IMR-90 (cell line): Measurements from ENCODE around the gene NSA2. TPM values are rescaled to one million over a fixed set of nuclear protein-coding genes. Genes with fewer than 3 reads are reported as not detected.

ENCODE experiments used
- ATAC-seq: fragments of 200-7000 bp; cut with Tn5 transposase; 2 replicates; pipeline ENCODE4 v1.9.1; 2020; ENCODE audit warnings: low read depth, mild to moderate bottlenecking, moderate library complexity
- BruUV-seq: library from RNA; stranded (reverse); fragments of 400-500 nt; replicated peaks from 2 replicates; lab custom pipeline; 2021; lab: Mats Ljungman, UMichigan
- CTCF ChIA-PET: fragments of 300-600 bp; formaldehyde crosslinking; extraction: SDS; loops from one replicate; lab custom pipeline; 2021; ENCODE audit warnings: antibody characterized with exemption; lab: Yijun Ruan, JAX
- POLR2A ChIA-PET: fragments of 300-600 bp; sonication (Branson Sonifier 250); formaldehyde crosslinking; loops from one replicate; lab custom pipeline; 2022; ENCODE audit warnings: antibody characterized with exemption; ENCODE audit not compliant: unreplicated experiment; lab: Charles Lee
- DNase-seq: peaks from one replicate; pipeline ENCODE4 v3.0.0; 2013
- H2AFZ ChIP-seq: replicated peaks from 2 replicates; pipeline ENCODE3; 2013; ENCODE audit warnings: low read length, mild to moderate bottlenecking; ENCODE audit not compliant: poor library complexity
- H2AK5ac ChIP-seq: 2 replicates; pipeline ENCODE4 v1.6.1; 2013; ENCODE audit warnings: low read depth, low read length, inconsistent platforms
- H2AK9ac ChIP-seq: replicated peaks from 2 replicates; pipeline ENCODE3; 2013; ENCODE audit warnings: mild to moderate bottlenecking, low read depth, low read length, moderate library complexity; ENCODE audit not compliant: poor library complexity
- H2BK120ac ChIP-seq: 2 replicates; pipeline ENCODE4 v1.6.1; 2013; ENCODE audit warnings: low read depth, low read length, inconsistent platforms
- H2BK15ac ChIP-seq: 3 replicates; pipeline ENCODE4 v1.6.1; 2013; ENCODE audit warnings: low read depth, low read length, inconsistent platforms
- H2BK20ac ChIP-seq: 2 replicates; pipeline ENCODE4 v1.6.1; 2013; ENCODE audit warnings: low read depth, mild to moderate bottlenecking, inconsistent platforms, low read length, moderate library complexity
- H2BK5ac ChIP-seq: 2 replicates; pipeline ENCODE4 v1.6.1; 2013; ENCODE audit warnings: mild to moderate bottlenecking, low read depth, low read length, inconsistent platforms; ENCODE audit not compliant: poor library complexity, severe bottlenecking
- H3K14ac ChIP-seq: replicated peaks from 2 replicates; pipeline ENCODE4 v1.6.1; 2013; ENCODE audit warnings: low read depth, low read length, inconsistent platforms
- H3K18ac ChIP-seq: 2 replicates; pipeline ENCODE4 v1.6.1; 2013; ENCODE audit warnings: low read depth, low read length, control low read depth
- H3K23ac ChIP-seq: 2 replicates; pipeline ENCODE4 v1.6.1; 2013; ENCODE audit warnings: low read depth, low read length, inconsistent platforms
- H3K27ac ChIP-seq: 2 replicates; pipeline ENCODE4 v1.5.1; 2013; ENCODE audit warnings: mild to moderate bottlenecking, control low read depth, low read length; ENCODE audit not compliant: insufficient read depth
- H3K27me3 ChIP-seq: 2 replicates; pipeline ENCODE4 v1.6.1; 2013; ENCODE audit warnings: low read length; ENCODE audit not compliant: control insufficient read depth, insufficient read depth
- H3K36me3 ChIP-seq: 2 replicates; pipeline ENCODE4 v1.6.1; 2013; ENCODE audit warnings: low read length, mixed read lengths; ENCODE audit not compliant: control insufficient read depth, insufficient read depth
- H3K4ac ChIP-seq: 2 replicates; pipeline ENCODE4 v1.6.1; 2013; ENCODE audit warnings: low read depth, low read length, inconsistent platforms
- H3K4me1 ChIP-seq: 2 replicates; pipeline ENCODE4 v1.6.1; 2013; ENCODE audit warnings: low read length, mixed read lengths; ENCODE audit not compliant: control insufficient read depth, insufficient read depth
- H3K4me2 ChIP-seq: 2 replicates; pipeline ENCODE4 v1.6.1; 2013; ENCODE audit warnings: low read depth, mild to moderate bottlenecking, control low read depth, low read length, moderate library complexity
- H3K4me3 ChIP-seq: 2 replicates; pipeline ENCODE4 v1.5.1; 2013; ENCODE audit warnings: low read depth, mild to moderate bottlenecking, control low read depth, low read length, moderate library complexity; ENCODE audit not compliant: insufficient read depth
- H3K56ac ChIP-seq: 2 replicates; pipeline ENCODE4 v1.6.1; 2013; ENCODE audit warnings: low read length, inconsistent platforms; ENCODE audit not compliant: insufficient read depth; ENCODE audit errors: extremely low read depth
- H3K79me1 ChIP-seq, 2 experiments: 2 replicates each; pipeline ENCODE4 v1.6.1; 2013; ENCODE audit warnings: low read length in 2 of 2, inconsistent platforms in 1 of 2, low read depth in 1 of 2
- H3K9ac ChIP-seq: 2 replicates; pipeline ENCODE4 v1.6.1; 2013; ENCODE audit warnings: low read depth, low read length, control low read depth
- H3K9me1 ChIP-seq: 2 replicates; pipeline ENCODE4 v1.6.1; 2013; ENCODE audit warnings: low read length, inconsistent platforms; ENCODE audit not compliant: insufficient read depth
- H3K9me3 ChIP-seq: 2 replicates; pipeline ENCODE4 v1.6.1; 2013; ENCODE audit warnings: low read length; ENCODE audit not compliant: control insufficient read depth, insufficient read depth
- H4K20me1 ChIP-seq: 2 replicates; pipeline ENCODE4 v1.6.1; 2013; ENCODE audit warnings: low read length, inconsistent platforms; ENCODE audit not compliant: insufficient read depth
- H4K5ac ChIP-seq: 2 replicates; pipeline ENCODE4 v1.6.1; 2013; ENCODE audit warnings: mild to moderate bottlenecking, low read depth, low read length, control low read depth
- H4K8ac ChIP-seq, 2 experiments: 2 replicates each; pipeline ENCODE4 v1.6.1; 2013; ENCODE audit warnings: low read depth in 2 of 2, low read length in 2 of 2, control low read depth in 1 of 2, inconsistent platforms in 1 of 2
- H4K91ac ChIP-seq: 2 replicates; pipeline ENCODE4 v1.6.1; 2013; ENCODE audit warnings: low read depth, low read length, inconsistent platforms; ENCODE audit not compliant: insufficient read depth
- BHLHE40 ChIP-seq: fragments of 150-350 bp; IDR thresholded peaks from 2 replicates; pipeline ENCODE4 v1.6.1; 2016; ENCODE audit warnings: mild to moderate bottlenecking, low read depth, low read length
- CEBPB ChIP-seq: IDR thresholded peaks from 2 replicates; pipeline ENCODE4 v1.6.1; 2012; ENCODE audit warnings: low read depth, low read length, improper control_type of control experiment
- CHD1 ChIP-seq: IDR thresholded peaks from 2 replicates; pipeline ENCODE4 v1.6.1; 2012; ENCODE audit warnings: low read depth, low read length, improper control_type of control experiment
- FOS ChIP-seq: fragments of 150-350 bp; IDR thresholded peaks from 2 replicates; pipeline ENCODE4 v1.6.1; 2016; ENCODE audit warnings: low read depth, low read length
- MAFK ChIP-seq: IDR thresholded peaks from 2 replicates; pipeline ENCODE4 v1.6.1; 2012; ENCODE audit warnings: low read depth, low read length, improper control_type of control experiment
- MAZ ChIP-seq: IDR thresholded peaks from 2 replicates; pipeline ENCODE4 v1.6.1; 2012; ENCODE audit warnings: low read depth, mild to moderate bottlenecking, low read length, improper control_type of control experiment, moderate library complexity, borderline replicate concordance
- MXI1 ChIP-seq: IDR thresholded peaks from 2 replicates; pipeline ENCODE4 v1.6.1; 2012; ENCODE audit warnings: low read depth, mild to moderate bottlenecking, low read length, moderate library complexity, borderline replicate concordance
- NFE2L2 ChIP-seq: fragments of 150-350 bp; IDR thresholded peaks from 2 replicates; pipeline ENCODE4 v1.6.1; 2016; ENCODE audit warnings: low read depth, mild to moderate bottlenecking, low read length
- POLR2A ChIP-seq: IDR thresholded peaks from 2 replicates; pipeline ENCODE4 v1.6.1; 2012; ENCODE audit warnings: mild to moderate bottlenecking, low read depth, low read length
- RAD21 ChIP-seq: IDR thresholded peaks from 2 replicates; pipeline ENCODE4 v1.6.1; 2012; ENCODE audit warnings: low read length, improper control_type of control experiment
- RCOR1 ChIP-seq: IDR thresholded peaks from 2 replicates; pipeline ENCODE4 v1.6.1; 2012; ENCODE audit warnings: mild to moderate bottlenecking, low read length, improper control_type of control experiment; ENCODE audit not compliant: insufficient replicate concordance
- RFX5 ChIP-seq: IDR thresholded peaks from 2 replicates; pipeline ENCODE4 v1.8.0; 2012; ENCODE audit warnings: low read depth, mild to moderate bottlenecking, low read length, moderate library complexity
- SMC3 ChIP-seq: fragments of 150-350 bp; IDR thresholded peaks from 2 replicates; pipeline ENCODE4 v1.6.1; 2016; ENCODE audit warnings: low read depth, mild to moderate bottlenecking, antibody characterized with exemption, low read length, moderate library complexity
- WGBS, 2 experiments: methylation state at CpG; one replicate each; pipeline versions ENCODE4 v1.1.5 to v1.1.7; 2013; ENCODE audit warnings: missing lambda C conversion rate in 2 of 2; ENCODE audit not compliant: insufficient read length in 1 of 2; ENCODE audit errors: extremely low coverage in 2 of 2; 5-methylcytosine and 5-hydroxymethylcytosine counted together
- dilution Hi-C: fragments of 300-500 bp; cut with HindIII; formaldehyde crosslinking; loops from one replicate; pipeline ENCODE4 v1.14.3; 2018; ENCODE audit warnings: low sequenced_read_pairs; ENCODE audit not compliant: unreplicated experiment
- in situ Hi-C: fragments of 300-500 bp; cut with MboI; formaldehyde crosslinking; loops from 3 replicates; pipeline ENCODE4 v1.14.3; 2019; ENCODE audit warnings: low sequenced_read_pairs, inconsistent platforms, mixed read lengths
- intact Hi-C: fragments of 100-400 bp; cut with micrococcal nuclease; formaldehyde crosslinking; loops from 2 replicates; pipeline ENCODE4 v1.10.0; 2022
- polyA plus RNA-seq, 3 experiments: library from polyadenylated mRNA; depleted of rRNA; stranded (reverse); fragments of >200 nt; gene quantifications; 2 replicates each; pipeline ENCODE4 v1.2.3, GENCODE V29; 2012; ENCODE audit warnings: low replicate concordance in 1 of 3
- total RNA-seq: library from RNA; depleted of rRNA; stranded (reverse); fragments of >200 nt; gene quantifications from 2 replicates; pipeline ENCODE4 v1.2.3, GENCODE V29; 2012
- TF ChIP-seq, protein P1 (sequence below): fragments of 150-350 bp; IDR thresholded peaks from 2 replicates; pipeline ENCODE4 v1.6.1; 2017; ENCODE audit warnings: mild to moderate bottlenecking, antibody characterized with exemption, low read length, low read depth
- TF ChIP-seq, protein P2 (sequence below): fragments of 150-350 bp; IDR thresholded peaks from 2 replicates; pipeline ENCODE4 v1.6.1; 2016; ENCODE audit warnings: low read depth, mild to moderate bottlenecking, low read length, moderate library complexity, borderline replicate concordance
- TF ChIP-seq, protein P3 (sequence below): conservative IDR thresholded peaks from 2 replicates; pipeline ENCODE4 v1.5.1; 2012; ENCODE audit warnings: mild to moderate bottlenecking, low read depth, low read length, improper control_type of control experiment

NSA2 gene
- total and polyA plus RNA-seq, 2 of the 4 experiments (the other 2 are of a cell fraction) = 5.4 to 33.9 TPM

DNA sequence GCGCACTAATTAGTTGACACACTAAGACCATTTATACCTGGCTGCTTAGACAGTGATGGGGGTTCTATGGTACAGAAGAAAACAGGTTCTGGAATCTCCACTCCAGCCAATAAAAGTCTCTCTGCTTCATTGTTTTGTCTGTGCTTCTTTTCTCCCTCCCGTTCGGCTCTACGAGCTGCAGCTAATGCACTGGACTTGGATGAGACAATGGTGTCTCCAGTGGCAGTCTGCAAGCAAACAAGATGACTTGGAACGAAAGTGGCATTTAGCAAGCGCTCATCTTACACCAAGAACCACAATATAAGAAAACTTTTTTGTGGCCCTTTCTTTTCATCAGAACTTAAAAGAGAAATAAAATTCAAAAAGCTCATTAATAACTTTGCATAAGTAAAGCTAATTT lies 30.3 kb upstream of the NSA2 start:
- ChIA-PET POLR2A (no interaction called here), CTCF (interaction anchor here (0.6 kb wide), 1 partner anchor 1873 kb away, joined by 3 read pairs; no protein-coding TSS in a partner anchor)
- no peak overlapping the region for H3K56ac ChIP-seq
- H2BK120ac ChIP-seq = no peak overlapping the region
- H4K20me1 ChIP-seq = no peaks in the 10 kb centered on the region
- DNase-seq (no peak), ATAC-seq (no peak)
- BruUV-seq = no TSS peak
- no peak overlapping the region for H2AK9ac ChIP-seq
- H4K91ac ChIP-seq = no peak overlapping the region
- no peak overlapping the region for H3K18ac ChIP-seq
- H3K4me2 ChIP-seq = no peak overlapping the region
- no peaks in the 10 kb centered on the region; a peak in 1 of 4 replicates for H3K79me1 ChIP-seq
- no peak overlapping the region for H2BK20ac ChIP-seq
- H3K9me3 ChIP-seq = no peaks in the 10 kb centered on the region
- no peak overlapping the region for H4K8ac ChIP-seq
- no peak overlapping the region for H2BK5ac ChIP-seq
- no peak overlapping the region for H3K4ac ChIP-seq
- no peak overlapping the region for H3K23ac ChIP-seq
- in situ Hi-C loops = no loop called here
- H3K36me3 ChIP-seq = peaks cover 12% of the 10 kb centered on the region
- H2AK5ac ChIP-seq = no peak overlapping the region
- intact Hi-C loops = no loop called here
- H3K27ac ChIP-seq = no peak overlapping the region
- no CpG with 5 or more reads among the region's 6 CpGs for WGBS, 2 experiments
- dilution Hi-C loops = no loop called here
- H2BK15ac ChIP-seq = no peak overlapping the region
- no peaks in the 10 kb centered on the region for H3K4me1 ChIP-seq
- TF ChIP-seq RCOR1 (no peak), NFE2L2 (no peak), MXI1 (no peak), BHLHE40 (no peak), CHD1 (no peak), CEBPB (no peak), MAFK (no peak), MAZ (no peak), SMC3 (no peak), FOS (no peak), RAD21 (no peak), POLR2A (no peak), RFX5 (no peak)
- TF ChIP-seq, protein P1, sequence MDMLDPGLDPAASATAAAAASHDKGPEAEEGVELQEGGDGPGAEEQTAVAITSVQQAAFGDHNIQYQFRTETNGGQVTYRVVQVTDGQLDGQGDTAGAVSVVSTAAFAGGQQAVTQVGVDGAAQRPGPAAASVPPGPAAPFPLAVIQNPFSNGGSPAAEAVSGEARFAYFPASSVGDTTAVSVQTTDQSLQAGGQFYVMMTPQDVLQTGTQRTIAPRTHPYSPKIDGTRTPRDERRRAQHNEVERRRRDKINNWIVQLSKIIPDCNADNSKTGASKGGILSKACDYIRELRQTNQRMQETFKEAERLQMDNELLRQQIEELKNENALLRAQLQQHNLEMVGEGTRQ = no peak
- TF ChIP-seq, protein P2, sequence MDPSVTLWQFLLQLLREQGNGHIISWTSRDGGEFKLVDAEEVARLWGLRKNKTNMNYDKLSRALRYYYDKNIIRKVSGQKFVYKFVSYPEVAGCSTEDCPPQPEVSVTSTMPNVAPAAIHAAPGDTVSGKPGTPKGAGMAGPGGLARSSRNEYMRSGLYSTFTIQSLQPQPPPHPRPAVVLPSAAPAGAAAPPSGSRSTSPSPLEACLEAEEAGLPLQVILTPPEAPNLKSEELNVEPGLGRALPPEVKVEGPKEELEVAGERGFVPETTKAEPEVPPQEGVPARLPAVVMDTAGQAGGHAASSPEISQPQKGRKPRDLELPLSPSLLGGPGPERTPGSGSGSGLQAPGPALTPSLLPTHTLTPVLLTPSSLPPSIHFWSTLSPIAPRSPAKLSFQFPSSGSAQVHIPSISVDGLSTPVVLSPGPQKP = no peak
- TF ChIP-seq, protein P3, sequence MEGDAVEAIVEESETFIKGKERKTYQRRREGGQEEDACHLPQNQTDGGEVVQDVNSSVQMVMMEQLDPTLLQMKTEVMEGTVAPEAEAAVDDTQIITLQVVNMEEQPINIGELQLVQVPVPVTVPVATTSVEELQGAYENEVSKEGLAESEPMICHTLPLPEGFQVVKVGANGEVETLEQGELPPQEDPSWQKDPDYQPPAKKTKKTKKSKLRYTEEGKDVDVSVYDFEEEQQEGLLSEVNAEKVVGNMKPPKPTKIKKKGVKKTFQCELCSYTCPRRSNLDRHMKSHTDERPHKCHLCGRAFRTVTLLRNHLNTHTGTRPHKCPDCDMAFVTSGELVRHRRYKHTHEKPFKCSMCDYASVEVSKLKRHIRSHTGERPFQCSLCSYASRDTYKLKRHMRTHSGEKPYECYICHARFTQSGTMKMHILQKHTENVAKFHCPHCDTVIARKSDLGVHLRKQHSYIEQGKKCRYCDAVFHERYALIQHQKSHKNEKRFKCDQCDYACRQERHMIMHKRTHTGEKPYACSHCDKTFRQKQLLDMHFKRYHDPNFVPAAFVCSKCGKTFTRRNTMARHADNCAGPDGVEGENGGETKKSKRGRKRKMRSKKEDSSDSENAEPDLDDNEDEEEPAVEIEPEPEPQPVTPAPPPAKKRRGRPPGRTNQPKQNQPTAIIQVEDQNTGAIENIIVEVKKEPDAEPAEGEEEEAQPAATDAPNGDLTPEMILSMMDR = no peak
- H3K9ac ChIP-seq = no peak overlapping the region
- H3K9me1 ChIP-seq = no peaks in the 10 kb centered on the region
- H3K27me3 ChIP-seq = no peaks in the 10 kb centered on the region
- no peak overlapping the region for H3K14ac ChIP-seq
- no peak overlapping the region for H2AFZ ChIP-seq
- H4K5ac ChIP-seq = no peak overlapping the region
- H3K4me3 ChIP-seq = no peak overlapping the region
